Duodenal mucosa (tissue), 2 donors: Measurements from ENCODE around the gene ZNF862.
"Not testable (repeated sequence)": the region's sequence is repeated elsewhere in the genome, so short reads cannot be mapped to it uniquely, and the experiment has no call there.

Experiments
- H3K27ac ChIP-seq: one replicate; pipeline ENCODE4 v1.7.0; 2013; ENCODE audit warnings: low read depth, low read length
- H3K27me3 ChIP-seq, 2 donors: one replicate each; pipeline ENCODE4 v1.7.0; 2013; ENCODE audit warnings: low read length in 2 of 2, control low read depth in 1 of 2; ENCODE audit not compliant: insufficient read depth in 2 of 2, control insufficient read depth in 1 of 2
- H3K36me3 ChIP-seq, 2 donors: one replicate each; pipeline ENCODE4 v1.7.0; 2013; ENCODE audit warnings: low read length in 2 of 2, control low read depth in 1 of 2; ENCODE audit not compliant: insufficient read depth in 2 of 2, control insufficient read depth in 1 of 2
- H3K4me1 ChIP-seq, 2 donors: one replicate each; pipeline ENCODE4 v1.7.0; 2013; ENCODE audit warnings: low read length in 2 of 2, control low read depth in 1 of 2; ENCODE audit not compliant: insufficient read depth in 2 of 2, control insufficient read depth in 1 of 2
- H3K4me3 ChIP-seq, 2 donors: one replicate each; pipeline ENCODE4 v1.7.0; 2013; ENCODE audit warnings: low read length in 2 of 2, low read depth in 1 of 2
- H3K9ac ChIP-seq, 2 donors: one replicate each; pipeline ENCODE4 v1.7.0; 2013; ENCODE audit warnings: low read length in 2 of 2, low read depth in 1 of 2
- H3K9me3 ChIP-seq, 2 donors: one replicate each; pipeline ENCODE4 v1.7.0; 2013; ENCODE audit warnings: low read length in 2 of 2, control low read depth in 1 of 2; ENCODE audit not compliant: control insufficient read depth in 1 of 2

ZNF862 gene

GRCh38 chr7:149823631-149824199, 14.5 kb upstream of the ZNF862 start:
- Histone ChIP-seq H3K4me1 (peaks cover 6 to 16% of the 10 kb centered on the region in 2 donors), H3K36me3 (no peaks in the 10 kb centered on the region), H3K27ac (no peak overlapping the region), H3K27me3 (no peaks in the 10 kb centered on the region), H3K4me3 (no peak overlapping the region), H3K9me3 (no peaks in the 10 kb centered on the region), H3K9ac (no peak overlapping the region)

- Histone ChIP-seq H3K9ac (no peak overlapping the region), H3K27ac (no peak overlapping the region), H3K27me3 (no peaks in the 10 kb centered on the region), H3K9me3 (no peaks in the 10 kb centered on the region), H3K4me1 (peaks cover 6 to 16% of the 10 kb centered on the region in 2 donors), H3K4me3 (no peak overlapping the region), H3K36me3 (no peaks in the 10 kb centered on the region)
Observed at GRCh38 chr7:149824301-149824741, 13.9 kb upstream of the ZNF862 start.

GRCh38 chr7:149824748-149825566, 13.2 kb upstream of the ZNF862 start:
- Histone ChIP-seq H3K4me1 (peaks cover 6 to 16% of the 10 kb centered on the region in 2 donors), H3K9me3 (no peaks in the 10 kb centered on the region), H3K27me3 (no peaks in the 10 kb centered on the region), H3K36me3 (no peaks in the 10 kb centered on the region), H3K27ac (no peak overlapping the region), H3K4me3 (no peak overlapping the region), H3K9ac (no peak overlapping the region)

- H3K27ac ChIP-seq = no peak overlapping the region
- H3K27me3 ChIP-seq = no peaks in the 10 kb centered on the region
- no peak overlapping the region for H3K4me3 ChIP-seq
- H3K36me3 ChIP-seq = no peaks in the 10 kb centered on the region
- H3K9ac ChIP-seq = no peak overlapping the region
- no peaks in the 10 kb centered on the region for H3K9me3 ChIP-seq
- H3K4me1 ChIP-seq = peaks cover 6 to 14% of the 10 kb centered on the region in 2 donors
Observed at GRCh38 chr7:149825567-149826343, 12.4 kb upstream of the ZNF862 start.

- Histone ChIP-seq H3K27ac (no peak overlapping the region), H3K4me3 (no peak overlapping the region), H3K9me3 (no peaks in the 10 kb centered on the region), H3K4me1 (peaks cover 0 to 7% of the 10 kb centered on the region in 2 donors), H3K9ac (no peak overlapping the region), H3K36me3 (no peaks in the 10 kb centered on the region), H3K27me3 (no peaks in the 10 kb centered on the region)
Observed at GRCh38 chr7:149826344-149827088, 11.7 kb upstream of the ZNF862 start.

GRCh38 chr7:149827089-149827981, 10.8 kb upstream of the ZNF862 start:
- Histone ChIP-seq H3K36me3 (no peaks in the 10 kb centered on the region), H3K9me3 (no peaks in the 10 kb centered on the region), H3K27me3 (no peaks in the 10 kb centered on the region), H3K4me1 (no peaks in the 10 kb centered on the region), H3K4me3 (no peak overlapping the region), H3K9ac (no peak overlapping the region), H3K27ac (no peak overlapping the region)

- Histone ChIP-seq H3K36me3 (no peaks in the 10 kb centered on the region), H3K9ac (no peak overlapping the region), H3K9me3 (no peaks in the 10 kb centered on the region), H3K27me3 (peaks cover 0 to 2% of the 10 kb centered on the region in 2 donors), H3K4me1 (no peaks in the 10 kb centered on the region), H3K4me3 (no peak overlapping the region), H3K27ac (no peak overlapping the region)
Observed at GRCh38 chr7:149828357-149829309, 9.5 kb upstream of the ZNF862 start.

- H3K9me3 ChIP-seq, H3K4me1 ChIP-seq, H3K36me3 ChIP-seq, H3K27ac ChIP-seq, H3K9ac ChIP-seq, H3K27me3 ChIP-seq, H3K4me3 ChIP-seq: not testable (repeated sequence)
Observed at GRCh38 chr7:149830527-149830926, 7.6 kb upstream of the ZNF862 start.
